ENCODE results near the gene EFCC1. TPM values are rescaled to one million over a fixed set of nuclear protein-coding genes. Genes with fewer than 3 reads are reported as not detected.
A peak's percentile ranks its signal among the peaks of the same experiment; 100 is the strongest.
"Not testable (repeated sequence)": the region's sequence is repeated elsewhere in the genome, so short reads cannot be mapped to it uniquely, and the experiment has no call there.

EFCC1 gene
- total RNA-seq, 1 donor from 2014 or later = 0.21 TPM

DNA sequence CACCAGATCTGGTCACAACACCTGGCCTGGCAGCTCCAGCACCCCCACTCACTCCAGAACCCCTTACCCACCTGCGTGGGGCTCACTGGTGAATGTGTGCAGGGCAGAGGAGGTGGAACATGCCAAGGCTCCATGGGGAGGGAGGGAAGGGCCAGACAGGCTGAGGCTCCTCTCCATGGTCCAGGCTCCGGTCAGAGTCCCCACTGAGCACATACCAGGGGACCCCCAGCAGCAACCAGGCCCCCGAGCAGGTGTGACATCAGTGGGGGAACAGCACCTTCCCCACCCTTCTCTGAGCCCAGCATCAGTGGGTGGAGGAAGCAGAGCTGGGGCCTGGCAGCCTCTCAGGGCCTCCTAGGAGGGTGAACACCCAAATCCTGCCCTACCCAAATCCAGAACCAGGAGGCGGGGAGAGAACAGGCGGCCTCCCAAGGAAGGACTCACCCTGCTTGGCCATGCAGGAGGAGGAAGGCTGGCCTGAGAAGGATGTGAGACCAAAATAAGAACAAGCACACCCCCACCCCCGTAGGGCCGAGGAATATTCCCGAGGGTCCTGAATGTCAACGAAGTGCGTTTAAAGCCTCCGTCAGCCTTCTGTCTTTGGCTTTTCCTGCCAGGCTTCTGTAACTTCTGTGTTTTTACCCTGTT is 58.3 kb downstream of the EFCC1 start:
- H3K27ac Mint-ChIP-seq = no peak overlapping the region
- no peak for DNase-seq (ENCODE audit: low spot score)
- H3K9me3 Mint-ChIP-seq = no peaks in the 10 kb centered on the region
- no peaks in the 10 kb centered on the region for H3K4me1 Mint-ChIP-seq (ENCODE audit: low read depth)
- intact Hi-C loops (cut with micrococcal nuclease) = no loop called here
- H3K36me3 Mint-ChIP-seq (ENCODE audit: low read depth) = no peaks in the 10 kb centered on the region
- H3K27me3 Mint-ChIP-seq (ENCODE audit: insufficient read depth) = peaks cover 10% of the 10 kb centered on the region
- H3K4me3 Mint-ChIP-seq = no peak overlapping the region

DNA sequence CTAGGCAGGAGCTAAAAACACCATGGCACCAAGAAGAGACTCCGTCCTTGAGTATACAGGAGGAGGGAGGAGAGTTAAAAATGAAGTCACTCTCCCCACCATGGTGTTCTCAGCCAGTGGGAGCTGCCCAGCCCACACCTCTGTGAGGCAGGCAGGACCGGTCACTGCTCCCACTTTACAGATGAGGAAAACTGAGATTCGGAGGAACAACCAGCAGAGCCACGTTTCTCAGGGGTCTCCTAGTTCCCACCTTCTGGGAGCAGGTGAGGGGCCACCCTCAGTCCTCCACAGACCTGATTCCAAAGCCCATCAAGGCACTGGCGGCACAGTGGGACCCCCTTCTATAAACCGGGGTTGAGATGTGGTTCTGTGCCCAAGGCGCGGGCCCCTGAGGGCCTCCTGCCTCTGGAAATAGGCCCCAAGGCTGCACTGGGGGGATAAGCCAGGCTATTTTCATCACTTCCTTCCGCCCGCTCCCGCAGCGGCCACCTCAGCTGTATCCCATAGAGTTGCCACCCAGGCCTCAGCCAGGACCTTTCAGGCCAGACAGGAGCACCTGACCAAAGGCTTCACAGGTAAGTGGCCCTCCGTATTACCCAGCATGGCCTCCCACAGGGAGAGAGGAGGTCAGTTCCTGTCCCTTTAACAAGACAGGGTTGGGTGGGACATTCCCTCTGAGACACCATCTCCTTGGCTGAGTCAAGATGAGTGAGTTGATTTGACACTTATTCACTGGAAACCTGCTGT is 59.3 kb downstream of the EFCC1 start, which contains the start of gene GP9:
Gene GP9, plus strand, starts transcription at position 504 of the 747 bp plus-strand sequence. CDS start 961 bp downstream, outside the sequence.
- Mint-ChIP-seq H3K9me3 (no peaks in the 10 kb centered on the region), H3K27ac (no peak within 1 kb of the TSS), H3K4me1 (ENCODE audit: low read depth) (no peaks in the 10 kb centered on the region), H3K27me3 (ENCODE audit: insufficient read depth) (peaks cover 10% of the 10 kb centered on the region), H3K4me3 (no peak within 1 kb of the TSS), H3K36me3 (ENCODE audit: low read depth) (no peaks in the 10 kb centered on the region)
- intact Hi-C loops (cut with micrococcal nuclease) = no loop called here
- no peak for DNase-seq (ENCODE audit: low spot score)

DNA sequence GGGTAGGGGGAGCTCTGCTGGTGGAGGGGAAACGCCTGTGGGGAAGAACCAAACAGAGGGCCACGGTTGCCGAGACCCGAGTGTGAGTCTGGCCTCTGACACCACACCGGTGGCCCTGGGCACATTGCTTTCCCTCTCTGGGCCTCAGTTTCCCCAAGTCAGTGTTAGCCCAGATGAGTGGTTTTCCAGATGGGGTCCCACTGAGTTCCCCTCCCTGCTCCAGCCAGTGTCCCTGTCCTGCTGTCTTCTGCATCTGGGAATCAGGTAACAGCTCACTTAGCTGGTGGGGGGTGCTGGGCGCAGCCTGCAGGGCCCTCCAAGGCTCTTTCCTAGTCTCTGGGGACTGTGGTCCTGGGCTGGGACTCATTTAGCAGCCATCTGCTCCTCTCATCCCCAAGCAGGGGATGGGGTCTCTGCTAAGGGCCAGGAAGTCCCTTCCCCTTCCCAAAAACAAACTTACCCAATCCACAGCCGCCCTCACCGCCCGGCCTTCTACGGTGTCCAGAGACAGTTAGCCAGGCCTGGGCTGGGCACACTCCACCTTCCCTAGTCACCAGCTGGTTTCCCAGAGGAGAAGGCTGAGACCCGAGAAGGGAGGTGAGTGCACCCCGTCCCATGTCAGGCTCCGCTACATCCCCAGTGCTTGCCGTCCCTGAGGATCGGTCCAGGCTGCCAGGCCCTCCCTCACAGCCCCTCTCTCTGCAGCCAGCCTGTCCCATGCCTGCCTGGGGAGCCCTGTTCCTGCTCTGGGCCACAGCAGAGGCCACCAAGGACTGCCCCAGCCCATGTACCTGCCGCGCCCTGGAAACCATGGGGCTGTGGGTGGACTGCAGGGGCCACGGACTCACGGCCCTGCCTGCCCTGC is 60.2 kb downstream of the EFCC1 start:
- intact Hi-C loops (cut with micrococcal nuclease) = no loop called here
- no peak overlapping the region for H3K4me3 Mint-ChIP-seq
- no peak for DNase-seq (ENCODE audit: low spot score)
- H3K36me3 Mint-ChIP-seq (ENCODE audit: low read depth) = no peaks in the 10 kb centered on the region
- H3K9me3 Mint-ChIP-seq = no peaks in the 10 kb centered on the region
- peaks cover 10% of the 10 kb centered on the region for H3K27me3 Mint-ChIP-seq (ENCODE audit: insufficient read depth)
- no peaks in the 10 kb centered on the region for H3K4me1 Mint-ChIP-seq (ENCODE audit: low read depth)
- no peak overlapping the region for H3K27ac Mint-ChIP-seq

DNA sequence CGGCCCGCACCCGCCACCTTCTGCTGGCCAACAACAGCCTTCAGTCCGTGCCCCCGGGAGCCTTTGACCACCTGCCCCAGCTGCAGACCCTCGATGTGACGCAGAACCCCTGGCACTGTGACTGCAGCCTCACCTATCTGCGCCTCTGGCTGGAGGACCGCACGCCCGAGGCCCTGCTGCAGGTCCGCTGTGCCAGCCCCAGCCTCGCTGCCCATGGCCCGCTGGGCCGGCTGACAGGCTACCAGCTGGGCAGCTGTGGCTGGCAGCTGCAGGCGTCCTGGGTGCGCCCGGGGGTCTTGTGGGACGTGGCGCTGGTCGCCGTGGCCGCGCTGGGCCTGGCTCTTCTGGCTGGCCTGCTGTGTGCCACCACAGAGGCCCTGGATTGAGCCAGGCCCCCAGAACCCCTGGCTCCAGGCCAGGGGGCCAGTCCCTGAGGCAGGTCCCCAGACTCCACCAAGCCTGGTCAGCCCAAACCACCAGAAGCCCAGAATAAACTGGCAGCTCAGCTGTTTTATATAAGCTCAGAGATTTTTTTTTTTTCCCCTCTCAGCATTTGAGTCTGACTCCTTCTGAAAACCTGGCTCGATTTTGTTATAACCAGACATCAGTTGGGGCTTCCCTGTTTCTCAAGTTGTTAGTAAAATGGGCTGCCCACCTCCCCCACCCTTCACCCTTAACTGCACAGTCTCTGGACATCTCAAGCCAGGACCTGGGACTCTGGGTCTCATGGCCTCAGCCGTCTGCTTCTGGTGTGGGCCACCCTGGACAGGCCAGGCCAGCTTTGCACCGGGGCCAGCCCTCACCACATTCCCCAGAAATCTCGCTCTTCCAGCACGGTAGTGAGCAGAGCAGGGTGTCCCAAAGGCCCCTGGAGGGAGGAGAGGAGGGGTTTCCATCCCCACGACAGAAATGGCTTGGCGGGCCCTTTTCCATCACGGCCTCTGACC is 61.1 kb downstream of the EFCC1 start:
- DNase-seq (ENCODE audit: low spot score) = no peak
- Mint-ChIP-seq H3K4me1 (ENCODE audit: low read depth) (no peaks in the 10 kb centered on the region), H3K27ac (no peak overlapping the region), H3K27me3 (ENCODE audit: insufficient read depth) (peaks cover 6% of the 10 kb centered on the region), H3K4me3 (no peak overlapping the region), H3K36me3 (ENCODE audit: low read depth) (no peaks in the 10 kb centered on the region), H3K9me3 (no peaks in the 10 kb centered on the region)
- intact Hi-C loops (cut with micrococcal nuclease) = no loop called here

DNA sequence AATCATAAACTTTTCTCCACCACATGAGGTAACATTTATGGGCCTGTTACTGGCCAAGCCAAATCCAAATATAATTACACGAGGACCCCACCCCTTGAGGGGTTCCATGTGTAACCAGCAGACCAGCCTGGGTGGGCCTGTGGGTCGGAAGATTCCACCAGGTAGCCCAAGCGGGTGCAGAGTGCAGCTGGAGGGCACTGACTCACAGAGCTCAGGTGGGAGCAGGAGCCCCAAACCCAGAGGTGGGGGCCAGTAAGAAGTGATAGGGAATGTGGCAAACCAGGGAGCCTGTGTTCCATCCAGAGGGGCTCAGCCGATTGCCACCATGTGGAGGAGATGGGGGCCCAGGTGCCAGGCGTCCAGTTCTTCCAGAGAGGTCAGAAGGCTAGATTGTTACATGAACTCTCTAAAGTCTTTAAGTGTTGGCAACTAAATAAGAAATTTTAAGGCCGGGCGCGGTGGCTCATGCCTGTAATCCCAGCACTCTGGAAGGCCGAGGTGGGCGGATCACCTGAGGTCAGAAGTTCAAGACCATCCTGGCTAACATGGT is 62.1 kb downstream of the EFCC1 start:
- no peaks in the 10 kb centered on the region for H3K4me1 Mint-ChIP-seq (ENCODE audit: low read depth)
- intact Hi-C loops (cut with micrococcal nuclease) = no loop called here
- no peaks in the 10 kb centered on the region for H3K36me3 Mint-ChIP-seq (ENCODE audit: low read depth)
- H3K27me3 Mint-ChIP-seq (ENCODE audit: insufficient read depth) = peaks cover 3% of the 10 kb centered on the region
- no peak overlapping the region for H3K4me3 Mint-ChIP-seq
- no peaks in the 10 kb centered on the region for H3K9me3 Mint-ChIP-seq
- DNase-seq (ENCODE audit: low spot score) = no peak
- no peak overlapping the region for H3K27ac Mint-ChIP-seq

DNA sequence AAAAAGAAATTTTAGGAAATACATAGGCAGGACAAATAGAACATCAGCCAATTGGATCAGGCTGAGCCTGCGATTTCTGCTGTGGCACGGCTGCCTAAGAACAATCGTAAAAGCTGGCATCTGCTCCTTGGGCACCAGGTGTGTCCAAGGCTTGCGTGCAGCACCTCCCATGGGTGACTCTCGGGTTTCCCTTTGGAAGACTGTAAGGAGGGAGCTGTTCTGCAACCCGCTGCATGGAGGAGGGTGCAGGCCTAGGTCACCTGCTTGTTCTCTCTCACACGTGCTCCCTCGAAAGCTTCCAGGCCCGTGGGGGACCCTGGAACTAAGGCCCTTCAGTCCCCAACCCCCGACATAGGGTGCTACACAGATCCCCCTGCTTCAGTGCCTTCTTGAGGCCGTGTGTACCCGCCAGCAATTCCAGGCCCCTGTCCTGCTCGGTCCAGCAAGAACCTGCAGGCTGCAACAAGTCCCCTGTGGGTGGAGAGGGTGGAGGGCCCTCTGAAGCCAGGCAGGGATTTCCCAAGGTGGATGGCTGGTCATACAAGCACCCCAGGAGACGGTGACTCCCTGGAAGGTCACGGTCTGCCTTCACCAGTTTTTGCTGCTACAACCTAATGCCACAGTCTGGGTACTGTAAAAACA is 62.9 kb downstream of the EFCC1 start:
- H3K9me3 Mint-ChIP-seq = no peaks in the 10 kb centered on the region
- H3K27ac Mint-ChIP-seq = no peak overlapping the region
- H3K27me3 Mint-ChIP-seq (ENCODE audit: insufficient read depth) = peaks cover 5% of the 10 kb centered on the region
- H3K4me3 Mint-ChIP-seq = no peak overlapping the region
- intact Hi-C loops (cut with micrococcal nuclease) = no loop called here
- no peaks in the 10 kb centered on the region for H3K36me3 Mint-ChIP-seq (ENCODE audit: low read depth)
- peaks cover 3% of the 10 kb centered on the region for H3K4me1 Mint-ChIP-seq (ENCODE audit: low read depth)
- DNase-seq (ENCODE audit: low spot score) = no peak

DNA sequence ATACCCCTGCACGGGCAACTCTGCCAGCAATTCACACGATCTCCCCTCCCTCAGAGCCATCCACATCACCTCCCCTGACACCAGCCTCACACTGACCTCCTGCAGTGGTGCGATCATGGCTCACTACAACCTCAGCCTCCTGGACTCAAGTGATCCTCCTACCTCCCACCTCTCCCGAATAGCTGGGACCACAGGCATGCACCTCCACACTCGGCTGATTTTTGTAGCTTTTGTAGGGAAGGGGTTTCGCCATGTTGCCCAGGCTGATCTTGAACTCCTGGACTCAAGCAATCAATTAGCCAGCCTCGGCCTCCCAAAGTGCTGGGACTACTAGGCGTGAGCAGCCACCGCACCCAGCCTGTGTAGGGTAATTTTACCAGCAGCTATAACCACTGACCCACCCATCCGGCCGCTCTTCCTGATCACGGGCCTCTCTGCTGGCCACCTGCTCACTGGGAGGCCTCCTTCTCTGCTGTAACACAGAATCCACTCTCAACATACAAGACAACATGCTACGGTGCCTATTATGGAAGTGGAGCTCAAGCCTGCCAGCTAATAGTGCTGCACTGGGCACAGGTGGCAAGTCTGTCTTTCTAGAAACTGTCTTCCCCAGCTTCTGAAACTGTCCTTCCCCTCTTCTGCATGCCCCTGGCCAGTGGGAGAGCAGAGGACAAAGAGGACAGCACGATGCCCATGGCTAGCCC is 64.1 kb downstream of the EFCC1 start:
- no peak for DNase-seq (ENCODE audit: low spot score)
- H3K36me3 Mint-ChIP-seq (ENCODE audit: low read depth) = no peaks in the 10 kb centered on the region

DNA sequence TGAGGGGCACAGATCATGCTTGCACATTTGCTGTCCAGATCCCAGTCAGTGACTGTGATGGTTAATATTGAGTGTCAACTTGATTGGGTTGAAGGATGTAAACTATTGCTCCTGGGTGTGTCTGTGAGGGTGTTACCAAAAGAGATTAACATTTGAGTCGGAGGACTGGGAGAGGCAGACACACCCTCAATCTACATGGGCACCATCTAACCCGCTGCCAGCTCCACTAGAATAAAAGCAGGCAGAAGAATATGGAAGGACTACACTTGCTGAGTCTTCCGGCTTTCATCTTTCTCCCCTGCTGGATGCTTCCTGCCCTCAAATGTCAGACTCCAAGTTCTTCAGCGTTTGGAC is 64.6 kb downstream of the EFCC1 start:
- Mint-ChIP-seq H3K27ac (no peak overlapping the region), H3K27me3 (ENCODE audit: insufficient read depth) (peaks cover 14% of the 10 kb centered on the region), H3K4me3 (no peak overlapping the region), H3K9me3 (peaks cover 5% of the 10 kb centered on the region), H3K36me3 (ENCODE audit: low read depth) (no peaks in the 10 kb centered on the region), H3K4me1 (ENCODE audit: low read depth) (peaks cover 5% of the 10 kb centered on the region)
- intact Hi-C loops (cut with micrococcal nuclease) = loop anchor here (5.0 kb wide), 1 partner anchor 57 kb away; the partner anchor contains the start of gene RAB43
- no peak for DNase-seq (ENCODE audit: low spot score)

More for the DNA sequence above, 64.1 kb downstream of the EFCC1 start:
- intact Hi-C loops (cut with micrococcal nuclease) = loop anchor here (5.0 kb wide), 1 partner anchor 57 kb away; the partner anchor contains the start of gene RAB43
- H3K4me3 Mint-ChIP-seq = no peak overlapping the region
- peaks cover 5% of the 10 kb centered on the region for H3K4me1 Mint-ChIP-seq (ENCODE audit: low read depth)
- H3K9me3 Mint-ChIP-seq = peaks cover 5% of the 10 kb centered on the region
- H3K27ac Mint-ChIP-seq = no peak overlapping the region
- peaks cover 11% of the 10 kb centered on the region for H3K27me3 Mint-ChIP-seq (ENCODE audit: insufficient read depth)

DNA sequence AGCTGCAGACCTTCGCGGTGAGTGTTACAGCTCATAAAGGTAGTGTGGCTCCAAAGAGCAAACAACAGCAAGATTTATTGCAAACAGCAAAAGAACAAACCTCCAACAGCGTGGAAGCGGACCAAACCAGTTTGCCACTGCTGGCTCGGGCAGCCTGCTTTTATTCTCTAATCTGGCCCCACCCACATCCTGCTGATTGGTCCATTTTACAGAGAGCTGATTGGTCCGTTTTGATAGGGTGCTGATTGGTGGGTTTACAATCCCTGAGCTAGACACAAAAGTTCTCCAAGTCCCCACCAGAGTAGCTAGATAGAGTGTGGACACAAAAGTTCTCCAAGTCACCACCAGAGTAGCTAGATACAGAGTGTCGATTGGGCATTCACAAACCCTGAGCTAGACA is 66.6 kb downstream of the EFCC1 start:
- H3K27ac Mint-ChIP-seq; H3K36me3 Mint-ChIP-seq (ENCODE audit: low read depth); H3K9me3 Mint-ChIP-seq; DNase-seq (ENCODE audit: low spot score); H3K4me1 Mint-ChIP-seq (ENCODE audit: low read depth): not testable (repeated sequence)
- intact Hi-C loops (cut with micrococcal nuclease) = loop anchor here (1.0 to 5.0 kb wide), 2 partner anchors 14 to 55 kb away; partner anchors contain the start of gene RAB43
- peaks cover 11% of the 10 kb centered on the region for H3K27me3 Mint-ChIP-seq (ENCODE audit: insufficient read depth)
- peak overlapping the region; percentile 17 for H3K4me3 Mint-ChIP-seq

DNA sequence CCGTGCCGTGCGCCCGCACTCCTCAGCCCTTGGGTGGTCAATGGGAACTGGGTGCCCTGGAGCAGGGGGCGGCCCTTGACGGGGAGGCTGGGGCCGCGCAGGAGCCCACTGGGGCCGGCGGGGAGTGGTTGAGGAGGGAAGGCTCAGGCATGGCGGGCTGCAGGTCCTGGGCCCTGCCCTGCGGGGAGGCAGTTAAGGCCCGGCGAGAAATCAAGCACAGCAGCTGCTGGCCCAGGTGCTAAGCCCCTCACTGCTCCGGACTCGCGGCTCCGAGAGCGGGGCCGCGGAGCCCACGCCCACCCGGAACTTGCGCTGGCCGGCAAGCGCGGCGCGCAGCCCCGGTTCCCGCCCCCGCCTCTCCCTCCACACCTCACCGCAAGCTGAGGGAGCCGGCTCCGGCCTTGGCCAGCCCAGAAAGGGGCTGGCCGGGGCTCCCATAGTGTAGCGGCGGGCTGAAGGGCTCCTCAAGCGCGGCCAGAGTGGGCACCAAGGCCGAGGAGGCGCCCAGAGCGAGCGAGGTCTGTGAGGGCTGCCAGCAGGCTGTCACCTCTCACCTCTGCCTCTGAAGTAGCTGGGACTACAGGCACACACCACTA is 67.3 kb downstream of the EFCC1 start:
- no peak overlapping the region for H3K27ac Mint-ChIP-seq
- no peak for DNase-seq (ENCODE audit: low spot score)
- peaks cover 5% of the 10 kb centered on the region for H3K4me1 Mint-ChIP-seq (ENCODE audit: low read depth)
- H3K9me3 Mint-ChIP-seq = peaks cover 5% of the 10 kb centered on the region
- intact Hi-C loops (cut with micrococcal nuclease) = loop anchor here (1.0 to 5.0 kb wide), 2 partner anchors 15 to 54 kb away; partner anchors contain the start of gene RAB43
- H3K4me3 Mint-ChIP-seq = peak overlapping the region; percentile 67
- H3K36me3 Mint-ChIP-seq (ENCODE audit: low read depth) = no peaks in the 10 kb centered on the region
- H3K27me3 Mint-ChIP-seq (ENCODE audit: insufficient read depth) = peaks cover 11% of the 10 kb centered on the region

Measured in activated T-helper 1 cell treated with anti-CD3 and anti-CD28 coated beads, Interleukin-12 subunit alpha, Interleukin-12 subunit beta, Interleukin-2, Interleukin-4 antibody, amounts not matched to agents 30 ng/mL and 10 ng/mL and 1 ng/mL, durations not matched to agents 14 hours and 24 hours and 36 hours (primary cell).